NB4 (cell line): ENCODE measurements around the gene IGFBP3.

ENCODE experiments used
- CTCF ChIP-seq: IDR thresholded peaks from one replicate; pipeline ENCODE4 v1.5.1; 2012; ENCODE audit warnings: low read depth, low read length
- MAX ChIP-seq: IDR thresholded peaks from 2 replicates; pipeline ENCODE4 v1.6.1; 2011; ENCODE audit warnings: low read depth, low read length
- POLR2A ChIP-seq: IDR thresholded peaks from 2 replicates; pipeline ENCODE4 v1.6.1; 2011; ENCODE audit warnings: mild to moderate bottlenecking; ENCODE audit not compliant: insufficient read length; ENCODE audit errors: extremely low read depth

DNA sequence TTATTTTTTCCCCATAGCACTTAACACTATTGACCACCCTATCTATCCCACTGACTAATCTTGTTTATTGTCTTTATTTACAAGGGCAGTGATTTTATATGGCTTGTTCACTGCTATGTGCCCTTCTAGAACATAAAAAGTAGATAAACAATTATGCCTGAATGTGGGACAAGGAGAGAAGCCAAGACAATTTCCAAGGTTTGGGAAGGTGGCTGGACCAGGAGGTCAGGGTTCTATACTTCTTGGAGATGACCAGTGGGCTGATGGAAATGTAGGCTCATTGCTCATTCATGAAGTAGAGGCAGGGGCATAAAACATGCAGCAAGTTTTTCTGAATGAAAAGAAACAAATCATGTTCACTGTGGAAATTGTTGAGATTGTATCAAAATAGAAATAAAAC, 11.5 kb downstream of the IGFBP3 start:
- no peak for TF ChIP-seq POLR2A
- no peak for TF ChIP-seq CTCF
- TF ChIP-seq MAX = no peak
